Measurements from ENCODE around the gene TMEM218.

- TF ChIP-seq ZNF70 (CRISPR knock-in tag; IDR thresholded peaks at IDR 0.05) (no peak), TSHZ2 (CRISPR knock-in tag; IDR thresholded peaks at IDR 0.05) (no peak), ESRRG (CRISPR knock-in tag; IDR thresholded peaks at IDR 0.05) (no peak), ZNF8 (CRISPR knock-in tag; IDR thresholded peaks at IDR 0.05) (no peak), TOX (CRISPR knock-in tag; IDR thresholded peaks at IDR 0.05; ENCODE audit: borderline replicate concordance) (no peak), PATZ1 (CRISPR knock-in tag; IDR thresholded peaks at IDR 0.05; ENCODE audit: borderline replicate concordance) (no peak)
Measured at GRCh38 chr11:125068368-125068767, 43.1 kb downstream of the TMEM218 start.

All from SK-N-SH treated with all-trans-retinoic acid at 6 μM for 48 hours (cell line).